ENCODE measurements around the gene MAPK1IP1L.
A peak's percentile ranks its signal among the peaks of the same experiment; 100 is the strongest.

Gene MAPK1IP1L

DNA sequence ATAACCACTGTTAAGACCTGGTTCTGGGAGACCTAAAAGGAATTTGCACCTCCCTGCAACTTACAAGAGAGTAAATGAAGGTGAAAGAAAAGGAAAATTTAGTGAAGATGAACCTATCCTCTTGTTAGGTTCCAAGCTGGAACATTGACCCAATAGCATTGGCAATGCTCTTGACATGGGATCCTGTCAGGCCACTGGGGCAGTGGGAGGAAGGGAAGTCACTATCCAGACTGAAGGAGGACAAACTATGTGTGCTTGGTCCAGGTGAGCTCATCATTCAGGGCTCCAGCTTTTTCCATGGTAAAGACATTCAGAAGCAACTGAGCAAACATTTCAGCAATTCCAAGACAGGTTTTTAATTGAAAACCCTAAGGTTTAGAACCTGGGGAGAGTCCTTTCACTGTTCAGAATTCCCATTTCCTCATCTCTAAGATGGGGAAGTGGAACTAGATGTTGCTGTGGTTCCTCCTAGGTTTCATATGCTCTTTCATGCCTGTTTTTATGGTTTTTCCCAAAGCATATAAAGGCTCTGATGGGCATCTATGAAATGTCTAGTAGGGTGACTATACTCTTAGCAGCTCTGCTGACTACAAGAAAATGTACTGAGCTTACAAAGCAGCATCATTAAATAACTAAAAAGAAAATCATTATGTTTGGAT, 33.1 kb downstream of the MAPK1IP1L start:
- no peak for FAIRE-seq
- no peak for TF ChIP-seq POLR2A (IDR thresholded peaks at IDR 0.05; ENCODE audit: low read depth, low read length)
- no peak for TF ChIP-seq TAF1 (IDR thresholded peaks at IDR 0.05; ENCODE audit: borderline replicate concordance, low read depth, low read length)
- no peak for TF ChIP-seq POLR2AphosphoS5 (IDR thresholded peaks at IDR 0.05; ENCODE audit: low read depth, low read length)

DNA sequence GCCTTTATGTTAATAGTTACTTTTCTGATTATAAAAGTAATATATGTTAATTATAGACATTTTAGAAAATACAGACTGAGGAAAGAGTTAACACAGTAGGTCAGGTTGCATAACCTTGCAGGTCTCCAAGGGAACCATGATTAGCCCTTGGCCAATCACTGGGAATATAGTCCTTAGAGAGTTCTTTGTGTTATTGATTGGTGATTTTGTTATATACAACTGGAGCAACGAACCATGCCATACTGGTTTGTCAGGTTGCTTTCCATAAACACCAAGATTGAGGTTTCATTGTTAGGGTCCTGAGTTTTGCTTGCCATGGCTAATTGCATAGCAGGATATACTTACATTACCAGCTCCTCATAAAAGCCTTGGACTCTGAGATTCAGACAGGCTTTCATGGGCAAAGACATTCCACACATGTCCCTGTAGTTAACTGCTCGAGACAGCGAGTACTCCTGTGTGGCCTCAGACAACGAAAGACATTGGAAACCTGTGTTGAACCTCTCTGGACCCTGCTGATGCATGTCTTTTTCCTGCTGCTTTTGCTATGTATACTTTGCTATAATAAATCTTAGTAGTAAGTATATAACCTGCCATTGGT, 33.7 kb downstream of the MAPK1IP1L start:
- FAIRE-seq: no peak
- DNase-seq (ENCODE audit: insufficient read length): no peak
- TF ChIP-seq POLR2A (IDR thresholded peaks at IDR 0.05; ENCODE audit: low read depth, low read length): no peak
- no peak for TF ChIP-seq TAF1 (IDR thresholded peaks at IDR 0.05; ENCODE audit: borderline replicate concordance, low read depth, low read length)
- TF ChIP-seq POLR2AphosphoS5 (IDR thresholded peaks at IDR 0.05; ENCODE audit: low read depth, low read length): no peak

More for the DNA sequence above, 33.1 kb downstream of the MAPK1IP1L start:
- DNase-seq (ENCODE audit: insufficient read length): no peak

DNA sequence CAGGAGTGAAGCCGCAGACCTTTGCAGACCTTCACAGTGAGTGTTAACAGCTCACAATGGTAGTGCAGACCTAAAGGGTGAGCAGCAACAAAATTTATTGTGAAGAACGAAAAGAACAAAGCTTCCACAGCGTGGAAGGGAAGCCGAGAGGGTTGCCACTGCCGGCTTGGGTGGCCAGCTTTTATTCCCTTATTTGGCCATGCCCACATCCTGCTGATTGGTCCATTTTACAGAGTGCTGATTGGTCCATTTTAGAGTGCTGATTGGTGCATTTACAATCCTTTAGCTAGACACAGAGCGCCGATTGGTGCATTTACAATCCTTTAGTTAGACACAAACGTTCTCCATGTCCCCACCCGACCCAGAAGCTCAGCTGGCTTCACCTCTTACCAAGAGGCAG, 35.5 kb downstream of the MAPK1IP1L start:
- FAIRE-seq: no peak
- no peak for TF ChIP-seq POLR2A (IDR thresholded peaks at IDR 0.05; ENCODE audit: low read depth, low read length)
- no peak for TF ChIP-seq POLR2AphosphoS5 (IDR thresholded peaks at IDR 0.05; ENCODE audit: low read depth, low read length)
- TF ChIP-seq TAF1 (IDR thresholded peaks at IDR 0.05; ENCODE audit: borderline replicate concordance, low read depth, low read length): no peak
- DNase-seq (ENCODE audit: insufficient read length): no peak

DNA sequence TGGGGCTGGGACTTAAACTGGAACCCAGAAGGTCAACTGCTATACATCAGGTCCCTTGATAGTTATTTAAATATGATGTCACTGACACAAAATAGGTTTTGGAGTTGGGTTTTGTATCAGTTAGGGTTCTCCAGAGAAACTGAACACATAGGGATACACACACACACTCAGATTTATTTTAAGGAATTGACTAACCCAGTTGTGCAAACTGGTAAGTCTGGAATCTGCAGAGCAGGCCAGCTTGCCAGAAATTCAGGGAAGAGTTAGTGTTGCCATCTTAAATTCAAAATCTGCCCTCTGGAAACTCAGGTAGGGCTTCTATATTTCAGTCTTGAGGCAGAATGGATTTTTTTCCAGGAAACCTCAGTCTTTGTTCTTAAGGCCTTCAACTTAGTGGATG, 36.9 kb downstream of the MAPK1IP1L start:
- DNase-seq (ENCODE audit: insufficient read length) (no peak), FAIRE-seq (no peak)
- no peak for TF ChIP-seq TAF1 (IDR thresholded peaks at IDR 0.05; ENCODE audit: borderline replicate concordance, low read depth, low read length)

DNA sequence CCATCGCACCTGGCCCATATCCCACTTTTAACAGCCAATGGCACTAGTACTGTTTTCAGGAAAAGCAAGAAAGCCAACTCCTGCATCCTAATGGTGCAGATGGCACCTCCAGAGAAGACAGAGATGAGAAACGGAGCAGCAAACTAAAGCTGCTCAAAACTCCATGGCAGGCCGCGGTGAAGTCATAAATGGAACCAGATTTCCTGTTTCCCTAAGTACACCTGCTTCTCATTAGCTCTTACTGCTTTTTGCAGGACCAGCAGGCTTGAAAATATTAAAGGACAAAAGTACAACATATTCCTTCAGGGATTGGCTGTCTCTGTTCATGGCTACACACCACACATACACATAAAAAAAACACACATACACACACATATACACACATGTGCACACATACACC, 40.9 kb downstream of the MAPK1IP1L start:
- TF ChIP-seq POLR2AphosphoS5 (IDR thresholded peaks at IDR 0.05; ENCODE audit: low read depth, low read length) (no peak), TAF1 (IDR thresholded peaks at IDR 0.05; ENCODE audit: borderline replicate concordance, low read depth, low read length) (no peak), POLR2A (IDR thresholded peaks at IDR 0.05; ENCODE audit: low read depth, low read length) (no peak)
- FAIRE-seq (no peak), DNase-seq (ENCODE audit: insufficient read length) (no peak)

DNA sequence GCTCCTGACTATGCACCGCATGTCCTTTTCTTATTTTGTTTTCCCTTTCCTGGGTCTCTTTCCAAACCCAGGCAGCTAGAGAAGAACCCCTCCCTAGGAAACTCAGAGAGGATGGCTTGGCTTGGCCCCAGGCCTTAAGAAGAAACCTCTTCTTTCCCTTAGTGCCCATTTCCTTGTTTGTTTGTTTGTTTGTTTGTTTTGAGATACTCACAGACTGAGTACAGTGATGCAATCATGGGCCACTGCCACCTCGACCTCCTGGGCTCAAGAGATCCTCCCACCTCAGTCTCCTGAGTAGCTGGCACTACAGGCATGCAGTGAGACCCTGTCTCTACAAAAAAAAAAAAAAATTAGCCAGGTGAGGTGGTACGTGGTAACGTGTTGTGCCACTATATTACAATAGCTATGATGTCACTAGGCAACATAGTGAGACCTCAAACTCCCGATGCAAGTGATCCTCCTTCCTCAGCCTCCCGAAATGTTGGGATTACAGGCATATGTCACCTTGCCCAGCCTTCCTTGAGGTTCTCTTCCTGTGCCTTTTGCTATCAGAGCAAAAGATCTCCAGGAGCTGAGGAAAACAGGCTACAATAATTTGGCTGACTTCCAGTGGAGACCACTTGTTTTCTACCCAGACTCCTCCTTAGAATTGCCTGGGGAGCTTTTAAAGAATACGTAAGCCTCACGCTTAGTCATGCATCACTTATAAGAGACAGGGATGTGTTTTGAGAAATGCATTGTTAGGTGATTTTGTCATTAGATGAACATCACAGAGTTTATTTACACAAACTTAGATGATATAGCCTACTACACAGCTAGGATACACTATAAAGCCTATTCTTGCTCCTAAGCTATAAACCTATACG, 43.1 kb downstream of the MAPK1IP1L start:
- FAIRE-seq (no peak), DNase-seq (ENCODE audit: insufficient read length) (no peak)
- TF ChIP-seq POLR2A (IDR thresholded peaks at IDR 0.05; ENCODE audit: low read depth, low read length) (no peak), POLR2AphosphoS5 (IDR thresholded peaks at IDR 0.05; ENCODE audit: low read depth, low read length) (no peak)

DNA sequence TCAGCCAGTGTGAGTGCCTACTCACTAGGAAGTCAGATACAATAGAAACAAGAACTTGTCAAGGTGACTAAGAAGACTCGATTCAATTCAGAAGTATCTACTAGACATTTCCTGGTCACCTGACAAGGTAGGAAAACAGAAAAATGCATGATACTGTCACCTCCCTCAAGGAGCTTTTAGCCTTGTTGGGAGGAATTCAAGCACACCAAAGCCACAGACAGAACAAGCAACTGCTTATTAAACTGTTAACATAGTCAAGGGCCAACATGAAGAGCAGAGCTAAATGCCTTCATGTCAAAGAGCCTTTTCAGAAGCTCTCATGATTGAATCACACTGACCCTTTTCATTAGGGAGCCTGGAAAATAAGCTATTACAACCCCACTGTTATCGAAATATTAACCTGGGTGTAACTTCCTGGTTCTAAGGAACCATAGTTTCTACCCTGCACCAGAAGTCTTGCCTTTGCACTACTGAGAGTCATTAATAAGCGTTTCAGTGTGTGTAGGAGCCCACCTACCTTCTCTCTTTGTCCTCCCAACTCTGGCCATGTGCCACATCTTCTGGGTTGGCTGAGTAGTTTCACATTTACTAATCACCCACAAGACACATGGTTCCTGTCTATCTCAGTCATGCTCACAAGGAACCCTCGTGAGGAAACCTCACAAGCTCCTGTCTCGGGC, 46.6 kb downstream of the MAPK1IP1L start:
- DNase-seq (ENCODE audit: insufficient read length) (peak; percentile 48), FAIRE-seq (peak; percentile 93)
- TF ChIP-seq POLR2A (IDR thresholded peaks at IDR 0.05; ENCODE audit: low read depth, low read length) (no peak), TAF1 (IDR thresholded peaks at IDR 0.05; ENCODE audit: borderline replicate concordance, low read depth, low read length) (peak; percentile 17; the same call in 1 of the 2 replicates), POLR2AphosphoS5 (IDR thresholded peaks at IDR 0.05; ENCODE audit: low read depth, low read length) (peak; percentile 58; the same call in 1 of the 2 replicates)

DNA sequence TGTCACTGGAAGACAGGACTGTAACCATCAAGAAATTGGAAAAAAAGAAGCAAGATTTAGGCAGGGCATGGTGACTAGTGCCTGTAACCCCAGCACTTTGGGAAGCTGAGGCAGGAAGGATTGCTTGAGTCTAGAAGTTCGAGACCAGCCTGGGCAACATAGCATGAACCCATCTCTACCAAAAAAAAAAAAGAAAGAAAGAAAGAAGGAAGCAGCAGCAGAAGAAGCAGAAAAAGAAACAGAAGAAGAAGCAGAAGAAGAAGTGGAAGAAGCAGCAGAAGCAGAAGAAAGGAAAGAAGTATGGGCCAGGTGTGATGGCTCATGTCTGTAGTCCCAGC, 47.1 kb downstream of the MAPK1IP1L start:
- TF ChIP-seq TAF1 (IDR thresholded peaks at IDR 0.05; ENCODE audit: borderline replicate concordance, low read depth, low read length) (no peak), POLR2A (IDR thresholded peaks at IDR 0.05; ENCODE audit: low read depth, low read length) (no peak), POLR2AphosphoS5 (IDR thresholded peaks at IDR 0.05; ENCODE audit: low read depth, low read length) (no peak)
- no peak for DNase-seq (ENCODE audit: insufficient read length)
- no peak for FAIRE-seq

DNA sequence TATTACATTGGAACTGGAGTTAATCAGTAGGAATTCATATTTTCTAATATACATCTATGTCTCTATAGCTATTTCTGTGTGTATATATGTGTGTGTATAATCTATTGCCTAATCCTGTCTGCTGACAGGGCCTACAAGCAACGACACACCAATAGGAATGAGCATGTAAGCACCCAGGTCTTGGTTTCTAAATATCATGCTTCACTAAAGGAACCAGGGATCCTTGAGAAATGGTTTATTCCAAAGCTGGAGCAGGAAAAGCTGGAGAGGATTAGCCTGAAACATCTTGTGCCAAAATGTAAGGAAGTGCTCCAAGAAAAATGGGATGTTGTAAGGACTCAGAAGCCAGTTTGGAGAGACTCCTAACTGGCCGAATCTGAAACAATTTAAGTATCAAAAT, 48.3 kb downstream of the MAPK1IP1L start:
- TF ChIP-seq POLR2AphosphoS5 (IDR thresholded peaks at IDR 0.05; ENCODE audit: low read depth, low read length) (no peak), TAF1 (IDR thresholded peaks at IDR 0.05; ENCODE audit: borderline replicate concordance, low read depth, low read length) (no peak), POLR2A (IDR thresholded peaks at IDR 0.05; ENCODE audit: low read depth, low read length) (no peak)
- DNase-seq (ENCODE audit: insufficient read length) (no peak), FAIRE-seq (no peak)

DNA sequence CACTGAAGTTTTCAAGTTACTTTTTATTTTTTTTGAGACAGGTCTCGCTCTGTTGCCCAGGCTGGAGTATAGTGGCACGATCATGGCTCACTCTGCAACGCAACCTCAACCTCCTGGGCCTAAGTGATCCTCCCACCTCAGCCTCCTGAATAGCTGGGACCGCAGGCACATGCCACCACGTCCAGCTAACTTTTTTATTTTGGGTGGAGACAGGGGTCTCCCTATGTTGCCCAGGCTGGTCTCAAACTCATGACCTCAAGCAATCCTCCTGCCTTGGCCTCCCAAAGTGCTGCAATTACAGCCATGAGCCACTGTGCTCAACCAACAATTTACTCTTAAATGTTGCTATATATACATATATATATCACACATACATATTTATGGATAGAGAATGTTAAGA, 50.3 kb downstream of the MAPK1IP1L start:
- no peak for FAIRE-seq
- no peak for DNase-seq (ENCODE audit: insufficient read length)
- TF ChIP-seq TAF1 (IDR thresholded peaks at IDR 0.05; ENCODE audit: borderline replicate concordance, low read depth, low read length) (no peak), POLR2A (IDR thresholded peaks at IDR 0.05; ENCODE audit: low read depth, low read length) (no peak), POLR2AphosphoS5 (IDR thresholded peaks at IDR 0.05; ENCODE audit: low read depth, low read length) (no peak)

DNA sequence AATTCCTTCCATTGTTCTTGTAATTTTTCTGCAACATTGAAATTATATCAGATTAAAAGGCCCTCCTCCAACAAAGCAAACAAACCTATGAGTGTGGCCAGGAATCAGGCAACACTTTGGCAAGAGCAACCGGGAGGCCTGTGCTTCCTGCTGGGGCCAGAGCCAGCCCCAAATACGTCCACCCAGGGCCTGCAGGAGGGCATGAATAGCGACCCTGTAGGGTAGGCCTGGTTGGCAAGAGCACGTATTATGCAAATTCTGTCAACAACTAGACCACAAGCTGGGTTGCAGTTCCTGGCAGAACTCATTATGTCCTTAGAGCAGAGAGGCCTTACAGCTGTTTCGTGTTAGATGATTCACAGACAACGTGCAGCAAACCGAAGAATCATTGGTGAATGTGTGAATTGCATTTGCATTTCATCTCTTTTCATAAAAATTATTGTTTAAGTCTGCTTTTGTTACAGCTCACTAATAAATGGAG, 50.7 kb downstream of the MAPK1IP1L start:
- TF ChIP-seq POLR2AphosphoS5 (IDR thresholded peaks at IDR 0.05; ENCODE audit: low read depth, low read length): peak; percentile 37; the same call in 1 of the 2 replicates
- no peak for TF ChIP-seq TAF1 (IDR thresholded peaks at IDR 0.05; ENCODE audit: borderline replicate concordance, low read depth, low read length)
- TF ChIP-seq POLR2A (IDR thresholded peaks at IDR 0.05; ENCODE audit: low read depth, low read length): peak; percentile 47; the same call in 1 of the 2 replicates
- no peak for DNase-seq (ENCODE audit: insufficient read length)
- FAIRE-seq: peak; percentile 91

Measured in GM12892 (cell line).